ENCODE measurements around the gene GRIP1. TPM values are rescaled to one million over a fixed set of nuclear protein-coding genes. Genes with fewer than 3 reads are reported as not detected.

GRIP1 gene
- total RNA-seq, 1 experiment from 2014 or later = 0.23 TPM

DNA sequence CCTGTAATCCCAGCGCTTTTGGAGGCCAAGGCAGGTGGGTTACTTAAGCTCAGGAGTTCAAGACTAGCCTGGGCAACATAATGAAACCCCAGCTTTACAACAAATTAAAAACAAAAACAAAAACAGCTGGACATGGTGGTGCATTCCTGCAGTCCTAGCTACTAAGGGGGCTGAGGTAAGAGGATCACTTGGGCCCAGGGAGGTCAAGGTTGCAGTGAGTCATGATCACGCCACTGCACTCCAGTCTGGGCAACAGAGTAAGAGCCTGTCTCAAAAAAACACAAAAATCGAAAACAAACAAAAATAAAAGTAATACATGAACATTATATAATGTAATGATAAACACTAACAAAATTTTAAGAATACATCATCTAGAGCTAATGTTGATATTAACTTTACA is 46.2 kb upstream of the GRIP1 start:
- ChIA-PET CTCF (no interaction called here), POLR2A (no interaction called here)
- H3K36me3 ChIP-seq (ENCODE audit: control insufficient read depth, insufficient read depth, low read length) = no peaks in the 10 kb centered on the region
- H3K4me1 ChIP-seq = no peaks in the 10 kb centered on the region
- H3K36me3 Mint-ChIP-seq (ENCODE audit: insufficient read depth, unreplicated experiment) = no peaks in the 10 kb centered on the region
- TF ChIP-seq, protein P1, sequence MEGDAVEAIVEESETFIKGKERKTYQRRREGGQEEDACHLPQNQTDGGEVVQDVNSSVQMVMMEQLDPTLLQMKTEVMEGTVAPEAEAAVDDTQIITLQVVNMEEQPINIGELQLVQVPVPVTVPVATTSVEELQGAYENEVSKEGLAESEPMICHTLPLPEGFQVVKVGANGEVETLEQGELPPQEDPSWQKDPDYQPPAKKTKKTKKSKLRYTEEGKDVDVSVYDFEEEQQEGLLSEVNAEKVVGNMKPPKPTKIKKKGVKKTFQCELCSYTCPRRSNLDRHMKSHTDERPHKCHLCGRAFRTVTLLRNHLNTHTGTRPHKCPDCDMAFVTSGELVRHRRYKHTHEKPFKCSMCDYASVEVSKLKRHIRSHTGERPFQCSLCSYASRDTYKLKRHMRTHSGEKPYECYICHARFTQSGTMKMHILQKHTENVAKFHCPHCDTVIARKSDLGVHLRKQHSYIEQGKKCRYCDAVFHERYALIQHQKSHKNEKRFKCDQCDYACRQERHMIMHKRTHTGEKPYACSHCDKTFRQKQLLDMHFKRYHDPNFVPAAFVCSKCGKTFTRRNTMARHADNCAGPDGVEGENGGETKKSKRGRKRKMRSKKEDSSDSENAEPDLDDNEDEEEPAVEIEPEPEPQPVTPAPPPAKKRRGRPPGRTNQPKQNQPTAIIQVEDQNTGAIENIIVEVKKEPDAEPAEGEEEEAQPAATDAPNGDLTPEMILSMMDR (IDR thresholded peaks at IDR 0.05; ENCODE audit: insufficient read depth in 1 of 2, low read depth in 1 of 2, low read length in 1 of 2, severe bottlenecking in 1 of 2, unreplicated experiment in 1 of 2) = no peak
- DNase-seq = no peak
- H3K4me3 ChIP-seq (ENCODE audit: low read depth, low read length) = no peak overlapping the region
- BruUV-seq (replicated peaks) = no TSS peak
- H3K9me3 ChIP-seq = no peaks in the 10 kb centered on the region
- H3K4me1 Mint-ChIP-seq (ENCODE audit: low read depth, unreplicated experiment) = no peaks in the 10 kb centered on the region
- H3K27me3 ChIP-seq (replicated peaks; ENCODE audit: control insufficient read depth, insufficient read depth, low read length) = no peaks in the 10 kb centered on the region
- H3K27ac Mint-ChIP-seq (ENCODE audit: unreplicated experiment) = no peak overlapping the region
- intact Hi-C loops (cut with micrococcal nuclease; ENCODE audit: unreplicated experiment) = no loop called here
- H3K9me3 Mint-ChIP-seq (ENCODE audit: unreplicated experiment) = no peaks in the 10 kb centered on the region
- H3K4me3 Mint-ChIP-seq (ENCODE audit: unreplicated experiment) = no peak overlapping the region
- H3K27me3 Mint-ChIP-seq (ENCODE audit: insufficient read depth, unreplicated experiment) = peaks cover 9% of the 10 kb centered on the region

DNA sequence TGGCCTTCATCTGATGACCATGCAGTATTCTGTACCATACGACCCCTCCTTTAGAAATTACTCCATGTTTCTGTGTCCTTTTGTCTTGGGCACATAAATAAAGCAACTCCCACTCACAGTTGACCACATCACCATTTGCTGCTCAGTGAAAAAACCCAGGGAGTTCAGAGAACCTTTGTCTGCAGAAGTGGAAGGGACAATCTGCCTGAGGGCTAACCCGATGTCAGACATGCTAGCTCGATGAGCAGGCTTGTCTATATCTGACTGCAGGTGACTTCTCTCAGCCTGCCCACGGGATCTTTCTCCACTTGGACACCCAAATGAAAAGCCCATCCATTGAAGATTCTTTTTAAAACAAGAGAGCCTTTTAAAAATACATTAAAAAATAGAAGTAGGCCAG is 45.7 kb upstream of the GRIP1 start:
- no peaks in the 10 kb centered on the region for H3K4me1 ChIP-seq
- Mint-ChIP-seq H3K27ac (ENCODE audit: unreplicated experiment) (no peak overlapping the region), H3K36me3 (ENCODE audit: insufficient read depth, unreplicated experiment) (no peaks in the 10 kb centered on the region), H3K27me3 (ENCODE audit: insufficient read depth, unreplicated experiment) (peaks cover 9% of the 10 kb centered on the region), H3K9me3 (ENCODE audit: unreplicated experiment) (no peaks in the 10 kb centered on the region), H3K4me3 (ENCODE audit: unreplicated experiment) (no peak overlapping the region), H3K4me1 (ENCODE audit: low read depth, unreplicated experiment) (no peaks in the 10 kb centered on the region)
- no peaks in the 10 kb centered on the region for H3K36me3 ChIP-seq (ENCODE audit: control insufficient read depth, insufficient read depth, low read length)
- no peak for DNase-seq
- TF ChIP-seq, protein P1 (IDR thresholded peaks at IDR 0.05; ENCODE audit: insufficient read depth in 1 of 2, low read depth in 1 of 2, low read length in 1 of 2, severe bottlenecking in 1 of 2, unreplicated experiment in 1 of 2) = no peak
- ChIA-PET POLR2A (no interaction called here), CTCF (no interaction called here)
- H3K4me3 ChIP-seq (ENCODE audit: low read depth, low read length) = no peak overlapping the region
- no TSS peak for BruUV-seq (replicated peaks)
- H3K27me3 ChIP-seq (replicated peaks; ENCODE audit: control insufficient read depth, insufficient read depth, low read length) = no peaks in the 10 kb centered on the region
- H3K9me3 ChIP-seq = no peaks in the 10 kb centered on the region
- intact Hi-C loops (cut with micrococcal nuclease; ENCODE audit: unreplicated experiment) = no loop called here

DNA sequence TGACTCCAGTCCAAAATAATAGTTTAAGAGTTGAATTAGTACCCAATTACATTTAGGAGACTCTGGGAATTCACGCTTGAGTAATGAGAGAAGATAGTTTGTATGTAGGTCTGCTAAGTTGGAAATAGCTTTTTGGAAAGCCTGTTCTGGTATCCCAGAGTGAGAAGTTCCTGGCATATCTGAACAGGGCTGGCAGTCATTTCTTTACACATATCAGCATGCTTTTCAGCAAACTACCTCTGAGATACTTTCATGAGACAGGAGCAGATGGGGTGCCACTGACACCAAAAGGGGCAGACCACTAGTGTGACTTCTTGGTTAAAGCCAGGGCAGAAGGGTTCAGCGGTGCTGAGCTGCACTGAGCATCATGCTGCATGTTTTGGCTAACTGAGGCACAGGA is 45.1 kb upstream of the GRIP1 start:
- intact Hi-C loops (cut with micrococcal nuclease; ENCODE audit: unreplicated experiment) = no loop called here
- H3K9me3 Mint-ChIP-seq (ENCODE audit: unreplicated experiment) = no peaks in the 10 kb centered on the region
- TF ChIP-seq, protein P1 (IDR thresholded peaks at IDR 0.05; ENCODE audit: insufficient read depth in 1 of 2, low read depth in 1 of 2, low read length in 1 of 2, severe bottlenecking in 1 of 2, unreplicated experiment in 1 of 2) = no peak

More for the DNA sequence above, 45.1 kb upstream of the GRIP1 start:
- H3K4me1 Mint-ChIP-seq (ENCODE audit: low read depth, unreplicated experiment) = no peaks in the 10 kb centered on the region
- BruUV-seq (replicated peaks) = no TSS peak
- H3K4me1 ChIP-seq = no peaks in the 10 kb centered on the region
- H3K36me3 ChIP-seq (ENCODE audit: control insufficient read depth, insufficient read depth, low read length) = no peaks in the 10 kb centered on the region
- no peak for DNase-seq
- no peak overlapping the region for H3K4me3 Mint-ChIP-seq (ENCODE audit: unreplicated experiment)
- H3K36me3 Mint-ChIP-seq (ENCODE audit: insufficient read depth, unreplicated experiment) = no peaks in the 10 kb centered on the region
- peaks cover 9% of the 10 kb centered on the region for H3K27me3 Mint-ChIP-seq (ENCODE audit: insufficient read depth, unreplicated experiment)
- no peak overlapping the region for H3K4me3 ChIP-seq (ENCODE audit: low read depth, low read length)
- ChIA-PET CTCF (no interaction called here), POLR2A (no interaction called here)
- H3K27ac Mint-ChIP-seq (ENCODE audit: unreplicated experiment) = no peak overlapping the region
- no peaks in the 10 kb centered on the region for H3K9me3 ChIP-seq
- H3K27me3 ChIP-seq (replicated peaks; ENCODE audit: control insufficient read depth, insufficient read depth, low read length) = no peaks in the 10 kb centered on the region
